Chondrocyte (in vitro differentiated cells): ENCODE results near the gene RAP1GAP. TPM values are rescaled to one million over a fixed set of nuclear protein-coding genes. Genes with fewer than 3 reads are reported as not detected.

Source experiments
- DNase-seq: peaks from one replicate; pipeline ENCODE4 v3.0.0; 2021; ENCODE audit warnings: mixed read lengths, low spot score
- H3K27ac Mint-ChIP-seq: one replicate; pipeline ENCODE4 v1.8.0; 2021; ENCODE audit warnings: mild to moderate bottlenecking, moderate library complexity, mixed read lengths; ENCODE audit not compliant: unreplicated experiment
- H3K27me3 Mint-ChIP-seq: 2 replicates; pipeline ENCODE4 v1.8.0; 2021; ENCODE audit warnings: low read depth, mixed read lengths
- H3K36me3 Mint-ChIP-seq: 2 replicates; pipeline ENCODE4 v1.8.0; 2021; ENCODE audit warnings: low read depth, mixed read lengths
- H3K4me1 Mint-ChIP-seq: 2 replicates; pipeline ENCODE4 v1.8.0; 2021; ENCODE audit warnings: low read depth, mild to moderate bottlenecking, mixed read lengths
- H3K4me3 Mint-ChIP-seq: one replicate; pipeline ENCODE4 v1.8.0; 2021; ENCODE audit warnings: mild to moderate bottlenecking, moderate library complexity, mixed read lengths; ENCODE audit not compliant: unreplicated experiment
- H3K9me3 Mint-ChIP-seq: 2 replicates; pipeline ENCODE4 v1.8.0; 2021; ENCODE audit warnings: low read depth, mixed read lengths
- CTCF ChIP-seq: fragments of 200-600 bp; sonication (generic); IDR thresholded peaks from 2 replicates; pipeline ENCODE4 v1.5.0; 2021; ENCODE audit warnings: antibody characterized with exemption, mild to moderate bottlenecking, moderate library complexity
- total RNA-seq: library from RNA; stranded (reverse); gene quantifications from 3 replicates; pipeline ENCODE4 v1.2.1, GENCODE V29; 2021

Gene RAP1GAP
- total RNA-seq, 1 donor from 2014 or later: 1.8 TPM

- Mint-ChIP-seq H3K9me3 (peaks cover 4% of the 10 kb centered on the region), H3K27me3 (no peaks in the 10 kb centered on the region), H3K4me3 (no peak overlapping the region), H3K36me3 (no peaks in the 10 kb centered on the region), H3K27ac (no peak overlapping the region), H3K4me1 (peaks cover 14% of the 10 kb centered on the region)
- TF ChIP-seq CTCF: no peak
- peak; percentile 49 for DNase-seq
Measured at GRCh38 chr1:21573475-21573874, 95.7 kb downstream of the RAP1GAP start.

DNA sequence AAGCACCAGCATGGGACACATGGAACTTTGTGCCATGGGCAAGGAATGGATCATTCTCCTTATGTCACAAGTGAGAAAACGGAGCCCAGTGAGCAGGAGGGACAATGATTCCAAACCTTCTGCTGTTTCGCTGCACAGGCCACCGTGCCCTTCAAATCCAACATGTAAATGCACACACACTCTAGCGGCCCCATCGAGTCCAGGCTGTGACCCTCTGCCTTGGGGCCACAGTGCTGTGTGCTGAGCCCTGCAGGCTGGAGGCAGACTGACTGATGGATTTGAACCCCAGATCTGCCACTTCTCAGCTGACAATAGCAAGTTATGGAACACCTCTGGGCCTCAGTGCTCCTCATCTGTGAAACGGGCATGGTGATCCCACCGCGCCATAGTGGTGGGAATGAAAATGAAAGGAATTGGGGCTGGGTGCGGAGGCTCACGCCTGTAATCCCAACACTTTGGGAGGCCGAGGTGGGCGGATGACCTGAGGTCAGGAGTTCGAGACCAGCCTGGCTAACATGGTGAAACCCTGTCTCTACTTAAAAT is 96.4 kb downstream of the RAP1GAP start:
- DNase-seq: peak; percentile 56
- H3K9me3 Mint-ChIP-seq: peaks cover 4% of the 10 kb centered on the region

GRCh38 chr1:21572221-21572620 is 96.9 kb downstream of the RAP1GAP start:
- Mint-ChIP-seq H3K27ac (no peak overlapping the region), H3K27me3 (no peaks in the 10 kb centered on the region), H3K36me3 (no peaks in the 10 kb centered on the region), H3K4me3 (no peak overlapping the region), H3K9me3 (peaks cover 4% of the 10 kb centered on the region), H3K4me1 (peaks cover 27% of the 10 kb centered on the region)
- no peak for TF ChIP-seq CTCF
- DNase-seq: no peak

More for the DNA sequence above, 96.4 kb downstream of the RAP1GAP start:
- Mint-ChIP-seq H3K27ac (no peak overlapping the region), H3K4me3 (no peak overlapping the region), H3K27me3 (no peaks in the 10 kb centered on the region), H3K36me3 (no peaks in the 10 kb centered on the region), H3K4me1 (peaks cover 21% of the 10 kb centered on the region)
- no peak for TF ChIP-seq CTCF

GRCh38 chr1:21570885-21571284 is 98.3 kb downstream of the RAP1GAP start:
- no peak for DNase-seq
- no peak for TF ChIP-seq CTCF
- H3K4me1 Mint-ChIP-seq: peaks cover 32% of the 10 kb centered on the region
- H3K9me3 Mint-ChIP-seq: peaks cover 4% of the 10 kb centered on the region
- no peaks in the 10 kb centered on the region for H3K27me3 Mint-ChIP-seq
- H3K27ac Mint-ChIP-seq: no peak overlapping the region
- no peaks in the 10 kb centered on the region for H3K36me3 Mint-ChIP-seq
- no peak overlapping the region for H3K4me3 Mint-ChIP-seq

DNA sequence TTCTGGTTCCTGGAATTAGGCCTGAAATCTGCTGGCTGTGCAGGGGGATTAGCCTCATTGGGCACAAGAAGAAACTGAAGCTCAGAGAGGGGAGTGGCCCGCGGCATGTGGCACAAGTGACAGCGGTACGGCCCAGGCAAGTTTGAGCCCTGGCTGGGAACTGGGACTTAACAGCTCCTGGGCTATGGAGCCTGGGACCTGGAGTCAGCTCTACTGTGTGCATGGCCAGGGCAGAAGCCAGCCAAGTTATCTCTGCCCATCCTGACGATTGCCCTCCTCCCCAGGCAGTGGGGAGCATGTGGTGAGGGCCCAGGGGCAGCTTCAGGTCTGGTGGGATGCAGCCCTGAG is 98.7 kb downstream of the RAP1GAP start:
- TF ChIP-seq CTCF: no peak
- Mint-ChIP-seq H3K4me1 (peaks cover 35% of the 10 kb centered on the region), H3K27me3 (no peaks in the 10 kb centered on the region), H3K27ac (no peak overlapping the region), H3K4me3 (no peak overlapping the region), H3K36me3 (no peaks in the 10 kb centered on the region), H3K9me3 (peaks cover 4% of the 10 kb centered on the region)
- peak; percentile 75 for DNase-seq
